CD8-positive, alpha-beta memory T cell (primary cell): ENCODE measurements around the gene CCDC88A. TPM values are rescaled to one million over a fixed set of nuclear protein-coding genes. Genes with fewer than 3 reads are reported as not detected.
"Not testable (repeated sequence)": the region's sequence is repeated elsewhere in the genome, so short reads cannot be mapped to it uniquely, and the experiment has no call there.

Source experiments
- CTCF ChIA-PET: fragments of 350-600 bp; sonication (Branson Sonifier 250); formaldehyde crosslinking; loops from one replicate; lab custom pipeline; 2021; ENCODE audit warnings: antibody characterized with exemption; lab: Charles Lee
- POLR2A ChIA-PET: fragments of 350-600 bp; sonication (Branson Sonifier 250); formaldehyde crosslinking; loops from one replicate; lab custom pipeline; 2021; ENCODE audit warnings: antibody characterized with exemption; lab: Charles Lee
- DNase-seq, 5 donors: peaks; one replicate each; pipeline versions ENCODE4 v3.0.0 to v3.0.0-alpha.2; 2020 to 2022; ENCODE audit warnings: mixed read lengths in 1 of 5
- H3K27ac ChIP-seq: one replicate; pipeline ENCODE4 v1.7.0; 2013; ENCODE audit warnings: low read depth, mild to moderate bottlenecking, low read length, moderate library complexity
- H3K27me3 ChIP-seq: 2 replicates; pipeline ENCODE4 v1.7.0; 2013; ENCODE audit warnings: low read length, mild to moderate bottlenecking; ENCODE audit not compliant: insufficient read depth, poor library complexity, severe bottlenecking
- H3K36me3 ChIP-seq: 2 replicates; pipeline ENCODE4 v1.7.0; 2013; ENCODE audit warnings: mild to moderate bottlenecking, low read length, moderate library complexity; ENCODE audit not compliant: insufficient read depth
- H3K4me1 ChIP-seq: 2 replicates; pipeline ENCODE4 v1.7.0; 2013; ENCODE audit warnings: mild to moderate bottlenecking, low read length, moderate library complexity; ENCODE audit not compliant: insufficient read depth
- H3K4me3 ChIP-seq: 2 replicates; pipeline ENCODE4 v1.7.0; 2013; ENCODE audit warnings: mild to moderate bottlenecking, low read length
- H3K9me3 ChIP-seq: 2 replicates; pipeline ENCODE4 v1.7.0; 2013; ENCODE audit warnings: mild to moderate bottlenecking, low read length
- H3K27ac Mint-ChIP-seq, 8 donors: one replicate each; pipeline ENCODE4 v1.8.0; 2020 to 2021; ENCODE audit warnings: mixed read lengths in 8 of 8, mild to moderate bottlenecking in 6 of 8, inconsistent platforms in 3 of 8, moderate library complexity in 3 of 8
- H3K27me3 Mint-ChIP-seq, 2 donors: one replicate each; pipeline ENCODE4 v1.8.0; 2020 to 2021; ENCODE audit warnings: mixed read lengths in 2 of 2, mild to moderate bottlenecking in 1 of 2, moderate library complexity in 1 of 2
- H3K36me3 Mint-ChIP-seq, 3 donors: one replicate each; pipeline ENCODE4 v1.8.0; 2020 to 2021; ENCODE audit warnings: mixed read lengths in 3 of 3, inconsistent platforms in 1 of 3, mild to moderate bottlenecking in 1 of 3
- H3K4me1 Mint-ChIP-seq, 3 donors: one replicate each; pipeline ENCODE4 v1.8.0; 2020 to 2021; ENCODE audit warnings: mixed read lengths in 3 of 3, inconsistent platforms in 1 of 3, mild to moderate bottlenecking in 1 of 3
- H3K4me3 Mint-ChIP-seq, 7 donors: one replicate each; pipeline ENCODE4 v1.8.0; 2020 to 2021; ENCODE audit warnings: mixed read lengths in 7 of 7, mild to moderate bottlenecking in 6 of 7, moderate library complexity in 4 of 7, inconsistent platforms in 2 of 7
- H3K9me3 Mint-ChIP-seq, 5 donors: one replicate each; pipeline ENCODE4 v1.8.0; 2020 to 2022; ENCODE audit warnings: mixed read lengths in 5 of 5, mild to moderate bottlenecking in 3 of 5, moderate library complexity in 2 of 5, inconsistent platforms in 1 of 5
- polyA plus RNA-seq: library from polyadenylated mRNA; unstranded; fragments of 300-500 nt; fragmentation: Illumina TruSeq; gene quantifications from one replicate; pipeline ENCODE4 v1.2.3, GENCODE V29; 2021
- total RNA-seq, 2 experiments: library from RNA; stranded (reverse); gene quantifications; one replicate each; pipeline ENCODE4 v1.2.3, GENCODE V29; 2021

CCDC88A gene
- total and polyA plus RNA-seq, 3 experiments from 2014 or later = 9.5 to 10.7 (median 9.5) TPM

GRCh38 chr2:55283083-55283482, 136.6 kb downstream of the CCDC88A start:
- peak overlapping the region; percentile 89 for H3K27ac ChIP-seq

GRCh38 chr2:55282110-55282917, 137.3 kb downstream of the CCDC88A start:
- peak overlapping the region; percentile 84 for H3K4me3 ChIP-seq
- peak overlapping the region; percentile 93 to 100 (median 98) for H3K27ac Mint-ChIP-seq
- no peaks in the 10 kb centered on the region for H3K27me3 ChIP-seq
- peak overlapping the region; percentile 89 for H3K27ac ChIP-seq
- peak overlapping the region; percentile 90 to 97 (median 92) for H3K4me3 Mint-ChIP-seq
- ChIA-PET CTCF (no interaction called here), POLR2A (interaction anchor here (0.6 to 1.8 kb wide), 4 partner anchors 12 to 276 kb away, joined by 3 to 14 read pairs (median 4); partner anchors contain the start of genes CLHC1 and RPS27A)
- peaks cover 0 to 11% (median 0%) of the 10 kb centered on the region in 3 donors for H3K36me3 Mint-ChIP-seq
- peak; percentile 81 to 92 (median 85) for DNase-seq
- no peaks in the 10 kb centered on the region for H3K36me3 ChIP-seq
- peaks cover 18% of the 10 kb centered on the region for H3K4me1 ChIP-seq
- H3K9me3 ChIP-seq = no peaks in the 10 kb centered on the region
- no peaks in the 10 kb centered on the region for H3K27me3 Mint-ChIP-seq
- peaks cover 26 to 50% (median 30%) of the 10 kb centered on the region in 3 donors for H3K4me1 Mint-ChIP-seq
- H3K9me3 Mint-ChIP-seq = no peaks in the 10 kb centered on the region

More at GRCh38 chr2:55283083-55283482, 136.6 kb downstream of the CCDC88A start:
- H3K27me3 ChIP-seq = no peaks in the 10 kb centered on the region
- H3K36me3 ChIP-seq = no peaks in the 10 kb centered on the region
- H3K27me3 Mint-ChIP-seq = no peaks in the 10 kb centered on the region
- H3K4me3 Mint-ChIP-seq = peak overlapping the region; percentile 30 to 97 (median 91)
- H3K9me3 ChIP-seq = no peaks in the 10 kb centered on the region
- DNase-seq = no peak
- POLR2A ChIA-PET = no interaction called here
- H3K9me3 Mint-ChIP-seq = no peaks in the 10 kb centered on the region
- peaks cover 0 to 11% (median 0%) of the 10 kb centered on the region in 3 donors for H3K36me3 Mint-ChIP-seq
- peaks cover 18% of the 10 kb centered on the region for H3K4me1 ChIP-seq
- no peak overlapping the region for H3K4me3 ChIP-seq
- peaks cover 26 to 51% (median 31%) of the 10 kb centered on the region in 3 donors for H3K4me1 Mint-ChIP-seq
- peak overlapping the region; percentile 8 to 99 (median 84) for H3K27ac Mint-ChIP-seq
- CTCF ChIA-PET = no interaction called here

- POLR2A ChIA-PET = interaction anchor here (1.7 to 1.8 kb wide), 2 partner anchors 11 to 48 kb away, joined by 5 to 14 read pairs; partner anchors contain the start of genes CLHC1 and RPS27A
- Mint-ChIP-seq H3K27ac (peak overlapping the region; percentile 43 to 99 (median 97)), H3K4me1 (peaks cover 22 to 38% (median 24%) of the 10 kb centered on the region in 3 donors), H3K4me3 (peak overlapping the region; percentile 23 to 93 (median 65))
- H3K36me3 ChIP-seq, DNase-seq, H3K27me3 Mint-ChIP-seq, H3K27me3 ChIP-seq, H3K36me3 Mint-ChIP-seq, CTCF ChIA-PET, H3K4me3 ChIP-seq, H3K9me3 Mint-ChIP-seq, H3K9me3 ChIP-seq: not testable (repeated sequence)
- peaks cover 18% of the 10 kb centered on the region for H3K4me1 ChIP-seq
- peak overlapping the region; percentile 89 for H3K27ac ChIP-seq
Observed at GRCh38 chr2:55280851-55281546, 138.7 kb downstream of the CCDC88A start.

- H3K4me3 Mint-ChIP-seq = peak overlapping the region in 2 of 7 donors; percentile 2 to 17
- H3K36me3 ChIP-seq, H3K9me3 Mint-ChIP-seq, H3K36me3 Mint-ChIP-seq, H3K27me3 Mint-ChIP-seq, POLR2A ChIA-PET, H3K4me3 ChIP-seq, H3K9me3 ChIP-seq, H3K27ac ChIP-seq, H3K27me3 ChIP-seq, DNase-seq, CTCF ChIA-PET: not testable (repeated sequence)
- peaks cover 18% of the 10 kb centered on the region for H3K4me1 ChIP-seq
- peak overlapping the region in 2 of 8 donors; percentile 51 to 93 for H3K27ac Mint-ChIP-seq
- H3K4me1 Mint-ChIP-seq = peaks cover 22 to 33% (median 24%) of the 10 kb centered on the region in 3 donors
Observed at GRCh38 chr2:55279859-55280424, 139.7 kb downstream of the CCDC88A start.

GRCh38 chr2:55279214-55279835, 140.3 kb downstream of the CCDC88A start:
- H3K36me3 Mint-ChIP-seq, H3K27me3 ChIP-seq, H3K9me3 ChIP-seq, H3K4me3 ChIP-seq, H3K27me3 Mint-ChIP-seq, POLR2A ChIA-PET, H3K9me3 Mint-ChIP-seq, H3K27ac ChIP-seq, DNase-seq, H3K36me3 ChIP-seq: not testable (repeated sequence)
- peak overlapping the region in 1 of 8 donors; percentile 93 for H3K27ac Mint-ChIP-seq
- H3K4me1 Mint-ChIP-seq = peaks cover 22 to 29% (median 24%) of the 10 kb centered on the region in 3 donors
- H3K4me3 Mint-ChIP-seq = peak overlapping the region in 2 of 7 donors; percentile 17 to 41
- H3K4me1 ChIP-seq = peaks cover 14% of the 10 kb centered on the region
- CTCF ChIA-PET = interaction anchor here (2.0 kb wide), 1 partner anchor 16 kb away, joined by 5 read pairs; no protein-coding TSS in a partner anchor

GRCh38 chr2:55277310-55277709, 142.3 kb downstream of the CCDC88A start:
- no peak overlapping the region for H3K27ac Mint-ChIP-seq
- Histone ChIP-seq H3K4me3 (no peak overlapping the region), H3K27ac (no peak overlapping the region), H3K4me1 (peaks cover 5% of the 10 kb centered on the region), H3K27me3 (no peaks in the 10 kb centered on the region), H3K36me3 (no peaks in the 10 kb centered on the region), H3K9me3 (no peaks in the 10 kb centered on the region)
- CTCF ChIA-PET = interaction anchor here (2.0 kb wide), 1 partner anchor 14 kb away, joined by 5 read pairs; no protein-coding TSS in a partner anchor
- H3K9me3 Mint-ChIP-seq = no peaks in the 10 kb centered on the region
- peaks cover 2 to 4% of the 10 kb centered on the region in 2 donors for H3K27me3 Mint-ChIP-seq
- POLR2A ChIA-PET = interaction anchor here (0.6 kb wide), 1 partner anchor 45 kb away, joined by 3 read pairs; the partner anchor contains the start of gene RPS27A
- no peak overlapping the region for H3K4me3 Mint-ChIP-seq
- peaks cover 0 to 5% (median 0%) of the 10 kb centered on the region in 3 donors for H3K36me3 Mint-ChIP-seq
- peaks cover 4 to 9% (median 7%) of the 10 kb centered on the region in 3 donors for H3K4me1 Mint-ChIP-seq
- DNase-seq = no peak

- POLR2A ChIA-PET = not testable (repeated sequence)
Observed at GRCh38 chr2:55274346-55274745, 145.3 kb downstream of the CCDC88A start.

More at GRCh38 chr2:55274346-55274745, 145.3 kb downstream of the CCDC88A start:
- H3K27ac ChIP-seq, H3K9me3 ChIP-seq, H3K9me3 Mint-ChIP-seq, H3K36me3 ChIP-seq, H3K4me3 Mint-ChIP-seq, H3K27me3 ChIP-seq, DNase-seq, H3K27ac Mint-ChIP-seq, H3K36me3 Mint-ChIP-seq, CTCF ChIA-PET, H3K27me3 Mint-ChIP-seq, H3K4me3 ChIP-seq: not testable (repeated sequence)
- H3K4me1 ChIP-seq = peaks cover 11% of the 10 kb centered on the region
- H3K4me1 Mint-ChIP-seq = peaks cover 8 to 15% (median 15%) of the 10 kb centered on the region in 3 donors
